Right hindlimb (tissue), 1 donor: ENCODE data around the gene RTEL1.
A peak's percentile ranks its signal among the peaks of the same experiment; 100 is the strongest.
"Not testable (repeated sequence)": the region's sequence is repeated elsewhere in the genome, so short reads cannot be mapped to it uniquely, and the experiment has no call there.

ENCODE experiments used
- DNase-seq: peaks from one replicate; pipeline ENCODE4 v3.0.0-alpha.2; 2018

The RTEL1 gene

GRCh38 chr20:63628246-63628975, 29.7 kb upstream of the RTEL1 start:
- peak; percentile 74 for DNase-seq

GRCh38 chr20:63630956-63631355, 27.2 kb upstream of the RTEL1 start:
- DNase-seq: not testable (repeated sequence)

DNA sequence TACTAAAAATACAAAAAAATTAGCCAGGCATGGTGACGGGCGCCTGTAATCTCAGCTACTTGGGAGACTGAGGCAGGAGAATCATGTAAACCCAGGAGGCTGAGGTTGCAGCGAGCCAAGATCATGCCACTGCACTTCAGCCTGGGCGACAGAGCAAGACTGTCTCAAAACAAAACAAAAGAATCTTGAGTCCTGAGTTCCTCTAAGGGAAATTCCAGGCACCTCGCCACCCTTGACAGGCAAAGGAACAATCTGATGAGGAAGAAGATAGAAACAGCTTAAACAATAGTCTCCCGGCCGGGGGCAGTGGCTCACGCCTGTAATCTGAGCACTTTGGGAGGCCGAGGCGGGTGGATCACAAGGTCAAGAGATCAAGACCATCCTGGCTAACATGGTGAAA, 26.7 kb upstream of the RTEL1 start:
- DNase-seq: not testable (repeated sequence)

DNA sequence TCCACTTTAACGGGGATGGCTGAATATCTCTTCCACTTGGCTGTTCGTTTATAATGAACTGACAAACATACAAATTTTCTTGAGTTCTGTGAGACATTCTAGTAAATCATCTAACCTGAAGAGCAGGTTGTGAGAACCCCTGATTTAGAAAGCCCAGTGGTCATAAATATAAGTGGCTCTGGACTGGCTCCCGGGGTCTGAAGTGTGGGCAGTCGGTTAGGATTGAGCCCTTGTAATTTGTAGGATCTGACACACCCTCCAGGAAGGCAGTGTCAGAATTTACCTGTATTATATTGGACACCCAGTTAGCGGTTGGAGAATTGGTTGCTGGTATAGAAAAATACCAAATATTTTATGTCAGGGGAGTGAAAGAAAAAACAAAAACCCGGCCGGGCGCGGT, 24.4 kb upstream of the RTEL1 start:
- DNase-seq: no peak

GRCh38 chr20:63635431-63636141, 22.5 kb upstream of the RTEL1 start:
- DNase-seq: no peak

DNA sequence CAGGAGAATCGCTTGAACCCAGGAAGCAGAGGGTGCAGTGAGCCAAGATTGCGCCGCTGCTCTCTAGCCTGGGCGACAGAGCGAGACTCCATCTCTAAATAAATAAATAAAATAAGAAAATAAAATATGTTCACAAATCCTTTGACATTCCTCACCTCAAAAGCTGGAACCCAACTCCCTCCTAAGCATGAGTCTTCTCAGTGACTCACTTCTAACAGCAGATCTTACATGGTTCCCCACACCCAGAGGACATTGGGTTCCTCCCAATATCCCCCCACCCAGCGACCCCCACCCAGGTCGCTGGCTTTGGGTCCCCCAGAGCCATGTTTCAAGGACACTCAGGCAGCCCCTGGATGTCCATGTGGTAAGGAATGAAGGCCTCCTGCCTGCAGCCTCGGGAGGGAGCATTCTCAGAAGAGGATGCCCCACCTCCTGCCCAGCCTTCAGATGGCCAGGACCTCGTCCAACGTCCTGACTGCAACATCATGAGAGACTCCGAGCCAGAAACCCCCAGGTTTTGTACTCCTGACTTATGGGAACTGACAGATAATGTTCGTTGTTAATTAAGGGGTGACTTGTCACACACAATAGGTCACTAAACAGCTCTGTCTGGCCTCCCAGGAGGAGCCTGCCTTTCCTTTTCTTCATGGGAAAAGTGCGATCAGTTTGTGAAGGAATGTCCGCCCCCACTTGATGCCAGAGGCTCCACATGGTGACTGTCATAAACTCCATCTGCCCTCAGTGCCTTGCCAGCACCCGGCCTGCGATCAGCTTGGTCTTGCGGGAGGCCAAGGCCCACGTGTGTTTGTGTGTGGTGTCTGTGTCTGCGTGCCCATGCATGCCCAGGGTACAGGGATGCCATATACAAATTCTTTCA, 21.1 kb upstream of the RTEL1 start:
- no peak for DNase-seq

DNA sequence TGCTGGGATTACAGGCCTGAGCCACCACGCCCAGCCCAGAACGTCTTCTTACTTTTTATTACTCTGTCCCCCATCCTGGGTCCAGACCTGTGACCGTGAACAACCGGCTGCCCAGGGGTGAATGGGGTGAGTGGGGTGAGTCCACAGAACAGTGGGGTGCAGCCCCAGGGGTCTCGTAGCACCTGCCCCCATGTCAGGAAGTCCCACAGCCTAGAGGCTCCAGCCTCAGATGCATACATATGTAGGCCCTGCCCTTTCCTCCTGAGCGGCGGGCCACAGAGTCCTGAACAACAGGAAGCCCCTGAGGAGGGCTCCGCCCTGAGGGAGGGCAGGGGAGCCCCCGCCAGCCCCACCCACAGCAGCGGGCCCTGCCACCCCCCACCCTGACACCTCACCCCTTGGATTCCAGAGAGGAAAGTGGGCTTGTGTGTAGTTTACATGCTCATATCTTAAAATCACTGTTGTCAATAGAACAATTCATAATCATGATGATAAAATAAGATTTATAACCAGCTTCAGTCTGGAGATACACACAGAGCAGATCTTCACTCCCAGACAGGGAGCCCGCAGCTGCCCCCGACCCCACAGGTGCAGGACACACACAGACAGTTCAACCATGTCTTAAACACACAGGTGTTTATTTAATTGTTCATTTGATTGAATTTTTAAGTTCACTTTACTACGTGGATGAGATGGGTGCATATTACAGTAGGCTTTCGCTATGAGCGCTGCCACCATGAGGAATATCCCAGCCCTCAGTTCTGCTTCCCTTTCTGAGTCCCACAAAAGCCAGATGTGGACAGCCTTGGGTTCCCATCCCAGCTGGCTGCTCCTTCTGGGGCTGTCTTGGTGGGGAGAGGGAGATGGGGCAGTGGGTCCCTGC, 18.8 kb upstream of the RTEL1 start:
- no peak for DNase-seq

GRCh38 chr20:63640086-63640485, 18.0 kb upstream of the RTEL1 start:
- no peak for DNase-seq

DNA sequence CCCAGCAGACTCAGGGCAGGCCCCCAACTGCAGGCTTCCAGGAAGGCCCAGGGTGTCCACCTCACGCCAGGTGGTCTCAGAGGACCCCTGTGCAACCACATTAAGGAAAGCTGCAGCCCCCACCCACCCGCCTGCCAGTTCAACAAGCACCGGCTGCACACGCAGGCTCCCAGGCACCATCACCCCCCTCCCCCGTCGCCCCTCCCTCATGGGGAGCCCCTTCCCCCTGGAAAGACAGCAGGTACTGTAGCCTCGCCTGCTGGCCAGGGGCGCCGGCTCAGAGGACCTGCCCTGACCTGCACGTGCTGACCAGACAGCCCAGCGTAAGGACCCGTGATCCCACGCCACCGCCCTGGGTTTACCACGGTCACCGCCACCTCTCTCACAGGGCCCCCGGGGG, 17.4 kb upstream of the RTEL1 start:
- not testable (repeated sequence) for DNase-seq

GRCh38 chr20:63641146-63641791, 16.8 kb upstream of the RTEL1 start:
- no peak for DNase-seq

GRCh38 chr20:63641792-63642523, 16.2 kb upstream of the RTEL1 start:
- peak; percentile 93 for DNase-seq

- peak; percentile 54 for DNase-seq
Observed at GRCh38 chr20:63642527-63643247, 15.4 kb upstream of the RTEL1 start.

DNA sequence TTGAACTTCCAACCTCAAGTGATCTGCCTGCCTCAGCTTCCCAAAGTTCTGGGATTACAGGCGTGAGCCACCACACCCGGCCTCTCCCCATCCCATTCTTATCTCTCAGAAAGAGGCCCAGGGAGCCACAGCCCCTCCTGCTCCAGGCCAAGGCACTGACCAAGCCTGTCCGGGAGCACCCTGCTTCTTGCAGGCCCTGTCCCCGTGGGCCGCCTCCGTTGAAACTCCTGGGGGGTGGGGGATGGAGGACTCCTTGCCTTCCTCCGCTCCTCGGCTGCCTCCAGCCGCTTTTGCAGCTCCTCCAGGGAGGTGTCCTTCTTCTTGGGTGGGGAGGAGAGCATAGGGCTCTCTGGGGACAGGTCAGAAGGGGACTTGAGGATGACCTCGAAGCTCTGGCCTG, 14.6 kb upstream of the RTEL1 start:
- DNase-seq: no peak

DNA sequence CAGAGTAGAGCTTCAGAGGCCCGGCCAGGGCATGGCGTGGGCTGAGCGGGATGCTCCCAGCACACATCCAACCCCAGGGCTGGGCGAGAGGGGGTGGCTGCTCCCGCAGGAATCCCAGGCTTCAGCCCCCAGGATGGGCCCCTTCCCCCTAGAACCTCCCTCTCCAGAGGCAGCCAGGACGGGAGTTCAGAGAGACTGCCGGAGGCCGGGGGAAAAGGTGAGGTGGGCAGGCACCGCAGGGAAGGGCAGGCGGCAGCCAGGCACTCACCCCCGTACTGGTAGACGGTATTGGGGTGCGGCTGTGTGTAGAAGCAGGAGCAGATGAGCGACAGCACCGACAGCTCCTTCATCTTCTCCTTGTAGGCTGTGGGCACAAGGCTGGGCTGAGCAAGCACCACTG, 14.2 kb upstream of the RTEL1 start:
- no peak for DNase-seq

DNA sequence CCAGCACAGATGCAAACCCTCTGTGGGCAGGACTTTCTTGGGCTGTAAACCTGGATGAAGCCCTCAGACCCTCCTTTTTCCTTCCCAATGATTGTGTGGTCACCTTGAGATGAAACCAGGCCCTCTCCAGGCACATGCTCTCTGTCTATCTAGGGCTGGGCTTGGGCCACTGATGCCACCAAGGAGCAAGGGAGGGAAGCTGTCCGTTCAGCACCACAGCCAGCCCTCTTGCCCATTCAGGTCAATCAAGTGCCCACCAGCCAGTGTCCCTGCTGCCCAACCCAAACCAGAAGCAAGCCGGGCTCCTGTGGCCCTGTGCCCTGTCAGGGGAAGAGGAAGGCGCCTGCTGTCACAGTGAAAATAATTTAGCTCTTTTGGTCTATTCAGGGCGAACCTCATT, 12.9 kb upstream of the RTEL1 start:
- DNase-seq: no peak

DNA sequence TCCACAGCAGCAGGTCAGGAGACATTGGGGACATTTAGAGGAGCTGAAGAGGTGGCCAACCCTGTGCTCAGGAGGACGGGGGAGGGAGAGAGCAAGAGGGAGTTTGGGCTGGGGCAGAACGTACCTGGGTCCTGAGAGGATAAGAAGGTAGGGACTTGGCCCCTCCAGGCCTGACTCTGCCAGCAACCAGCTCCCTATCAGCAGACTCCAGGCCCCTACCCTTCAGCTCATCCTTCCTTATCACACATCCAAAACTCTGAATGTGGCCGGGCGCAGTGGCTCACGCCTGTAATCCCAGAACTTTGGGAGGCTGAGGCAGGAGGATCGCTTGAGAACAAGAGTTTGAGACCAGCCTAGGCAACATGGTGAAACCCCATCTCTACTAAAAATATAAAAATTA, 9.9 kb upstream of the RTEL1 start:
- DNase-seq: no peak

DNA sequence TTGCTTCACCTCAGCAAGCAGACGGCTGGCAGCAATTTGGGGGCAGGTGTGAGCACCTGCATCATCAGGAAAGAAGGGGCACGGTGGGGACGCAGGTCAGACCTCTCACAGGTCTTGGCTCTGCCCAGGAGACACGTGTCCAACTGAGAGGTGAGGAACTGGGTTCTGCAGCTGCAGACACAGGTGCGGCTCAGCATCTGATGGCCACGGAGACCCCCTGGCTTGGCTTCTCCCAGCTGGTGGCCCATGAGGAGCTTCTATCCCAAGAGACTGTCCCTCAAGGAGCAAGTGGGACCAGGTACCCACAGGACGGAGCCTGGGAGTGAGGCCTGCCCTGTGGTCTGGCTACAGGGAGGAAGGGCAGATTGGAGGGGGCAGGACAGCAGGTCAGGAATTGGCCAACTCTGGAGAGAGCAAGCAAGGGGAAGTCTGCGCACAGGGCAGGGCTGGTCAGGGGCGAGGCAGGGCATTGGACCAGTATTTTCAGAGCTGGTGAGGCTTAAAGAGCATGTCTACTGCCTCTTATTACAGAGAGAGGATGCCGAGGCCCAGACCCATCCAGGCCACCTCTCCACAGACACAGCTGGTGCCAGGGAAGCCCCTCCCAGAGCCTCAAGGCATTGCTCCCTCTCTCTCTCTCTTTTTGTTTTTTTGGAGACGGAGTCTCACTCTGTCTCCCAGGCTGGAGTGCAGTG, 9.1 kb upstream of the RTEL1 start:
- DNase-seq: no peak

DNA sequence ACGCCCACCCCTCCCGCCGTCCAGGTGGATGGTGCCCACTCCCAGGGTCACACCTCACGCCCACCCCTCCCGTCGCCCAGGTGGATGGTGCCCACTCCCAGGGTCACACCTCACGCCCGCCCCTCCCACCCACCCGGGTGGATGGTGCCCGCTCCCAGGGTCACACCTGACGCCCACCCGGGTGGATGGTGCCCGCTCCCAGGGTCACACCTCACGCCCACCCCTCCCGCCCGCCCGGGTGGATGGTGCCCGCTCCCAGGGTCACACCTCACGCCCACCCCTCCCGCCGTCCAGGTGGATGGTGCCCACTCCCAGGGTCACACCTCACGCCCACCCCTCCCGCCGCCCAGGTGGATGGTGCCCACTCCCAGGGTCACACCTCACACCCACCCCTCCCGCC, 7.6 kb upstream of the RTEL1 start:
- not testable (repeated sequence) for DNase-seq

- no peak for DNase-seq
Observed at GRCh38 chr20:63651942-63652191, 6.2 kb upstream of the RTEL1 start.
